ENCODE data around the gene FADS2.

DNA sequence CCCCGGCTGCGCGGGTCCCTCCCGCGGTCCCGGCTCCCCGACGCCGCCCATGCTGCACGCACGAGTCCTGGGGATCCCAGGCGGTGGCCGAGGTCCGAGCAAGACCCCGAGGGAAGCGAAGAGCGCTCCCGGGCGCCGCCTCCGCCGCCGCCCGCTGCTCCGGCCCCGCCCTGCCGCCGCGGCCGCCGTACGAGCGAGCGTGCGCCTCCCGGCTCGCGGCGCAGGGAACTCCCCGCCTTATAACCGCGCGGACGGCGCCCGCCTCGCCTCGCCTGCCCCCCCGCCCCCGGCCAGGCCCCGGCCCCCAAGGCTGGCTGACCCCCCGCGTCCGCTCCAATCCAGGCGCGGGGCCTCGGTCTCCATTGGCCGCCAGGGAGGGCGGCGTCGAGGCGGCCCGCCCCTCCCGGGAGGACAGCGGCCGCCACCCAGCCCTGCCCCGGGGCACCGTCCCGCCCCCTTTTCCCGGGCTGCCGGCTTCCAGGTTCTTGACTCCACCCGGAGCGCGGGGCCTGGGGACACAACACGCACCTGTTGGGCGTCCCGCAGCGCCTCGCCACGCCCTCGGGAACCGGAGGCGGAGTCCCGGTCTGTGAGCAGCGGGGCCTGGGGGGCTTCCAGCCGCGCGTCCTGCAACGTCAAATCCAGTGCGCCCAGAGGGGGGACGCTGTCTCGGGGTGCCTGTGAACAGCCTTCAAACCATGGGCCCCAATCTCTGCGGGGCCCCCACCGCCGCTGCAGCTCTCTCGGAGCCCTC, 63.4 kb downstream of the FADS2 start, which contains the start of gene FADS3:
- TF ChIP-seq, protein P1, sequence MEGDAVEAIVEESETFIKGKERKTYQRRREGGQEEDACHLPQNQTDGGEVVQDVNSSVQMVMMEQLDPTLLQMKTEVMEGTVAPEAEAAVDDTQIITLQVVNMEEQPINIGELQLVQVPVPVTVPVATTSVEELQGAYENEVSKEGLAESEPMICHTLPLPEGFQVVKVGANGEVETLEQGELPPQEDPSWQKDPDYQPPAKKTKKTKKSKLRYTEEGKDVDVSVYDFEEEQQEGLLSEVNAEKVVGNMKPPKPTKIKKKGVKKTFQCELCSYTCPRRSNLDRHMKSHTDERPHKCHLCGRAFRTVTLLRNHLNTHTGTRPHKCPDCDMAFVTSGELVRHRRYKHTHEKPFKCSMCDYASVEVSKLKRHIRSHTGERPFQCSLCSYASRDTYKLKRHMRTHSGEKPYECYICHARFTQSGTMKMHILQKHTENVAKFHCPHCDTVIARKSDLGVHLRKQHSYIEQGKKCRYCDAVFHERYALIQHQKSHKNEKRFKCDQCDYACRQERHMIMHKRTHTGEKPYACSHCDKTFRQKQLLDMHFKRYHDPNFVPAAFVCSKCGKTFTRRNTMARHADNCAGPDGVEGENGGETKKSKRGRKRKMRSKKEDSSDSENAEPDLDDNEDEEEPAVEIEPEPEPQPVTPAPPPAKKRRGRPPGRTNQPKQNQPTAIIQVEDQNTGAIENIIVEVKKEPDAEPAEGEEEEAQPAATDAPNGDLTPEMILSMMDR (IDR thresholded peaks at IDR 0.05; ENCODE audit: low read depth, low read length), result peak; percentile 27; the same call in 1 of the 2 replicates
- TF ChIP-seq EZH2phosphoT487 (IDR thresholded peaks at IDR 0.05; ENCODE audit: low read depth), result no peak

Measured in OCI-LY3 (cell line).